RCC 7860 (cell line): ENCODE measurements around the gene GZMM.

Source experiments
- DNase-seq: peaks from one replicate; pipeline ENCODE4 v3.0.0-alpha.2; 2015; ENCODE audit warnings: low spot score
- FAIRE-seq: peaks from 2 replicates; lab custom pipeline; 2012; peaks lifted over from hg19 to GRCh38; lab: Jason Lieb, UNC

GZMM gene

DNA sequence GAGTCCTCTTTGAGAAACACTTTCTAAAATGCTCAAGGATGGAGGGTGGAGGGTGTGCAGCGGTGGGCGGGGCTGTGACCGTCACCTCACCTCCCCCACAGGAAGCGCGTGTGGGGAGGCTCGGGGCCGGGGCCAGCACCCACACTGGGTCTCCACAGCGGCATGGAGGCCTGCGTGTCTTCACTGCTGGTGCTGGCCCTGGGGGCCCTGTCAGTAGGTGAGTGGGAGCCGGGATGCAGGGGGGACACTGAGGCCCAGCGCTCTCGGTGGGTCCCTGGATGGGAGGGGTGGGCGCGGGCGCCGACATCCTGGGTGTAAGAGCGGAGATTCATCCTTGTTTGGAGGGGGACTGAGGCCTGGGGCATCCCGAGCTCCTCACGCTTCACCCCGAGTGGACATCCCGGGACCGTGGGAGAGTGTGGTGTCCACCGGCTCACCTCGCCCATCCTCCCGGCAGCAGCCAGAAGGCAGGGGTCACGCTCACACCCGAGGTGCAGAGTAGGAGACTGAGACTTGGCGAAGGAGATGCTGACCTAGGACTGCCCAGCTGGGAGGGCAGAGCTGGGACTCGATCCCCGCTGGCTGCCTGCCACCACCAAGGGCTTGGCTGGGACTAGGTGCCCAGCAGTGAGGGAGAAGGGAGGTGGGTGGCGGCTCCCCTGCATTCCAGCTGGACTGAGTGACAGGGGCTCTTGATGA lies at the start of gene GZMM:
Gene GZMM (plus strand): TSS at position 144 of the 699 bp plus-strand sequence. CDS start 19 bp downstream, at position 163.
- DNase-seq (no peak), FAIRE-seq (no peak)

DNA sequence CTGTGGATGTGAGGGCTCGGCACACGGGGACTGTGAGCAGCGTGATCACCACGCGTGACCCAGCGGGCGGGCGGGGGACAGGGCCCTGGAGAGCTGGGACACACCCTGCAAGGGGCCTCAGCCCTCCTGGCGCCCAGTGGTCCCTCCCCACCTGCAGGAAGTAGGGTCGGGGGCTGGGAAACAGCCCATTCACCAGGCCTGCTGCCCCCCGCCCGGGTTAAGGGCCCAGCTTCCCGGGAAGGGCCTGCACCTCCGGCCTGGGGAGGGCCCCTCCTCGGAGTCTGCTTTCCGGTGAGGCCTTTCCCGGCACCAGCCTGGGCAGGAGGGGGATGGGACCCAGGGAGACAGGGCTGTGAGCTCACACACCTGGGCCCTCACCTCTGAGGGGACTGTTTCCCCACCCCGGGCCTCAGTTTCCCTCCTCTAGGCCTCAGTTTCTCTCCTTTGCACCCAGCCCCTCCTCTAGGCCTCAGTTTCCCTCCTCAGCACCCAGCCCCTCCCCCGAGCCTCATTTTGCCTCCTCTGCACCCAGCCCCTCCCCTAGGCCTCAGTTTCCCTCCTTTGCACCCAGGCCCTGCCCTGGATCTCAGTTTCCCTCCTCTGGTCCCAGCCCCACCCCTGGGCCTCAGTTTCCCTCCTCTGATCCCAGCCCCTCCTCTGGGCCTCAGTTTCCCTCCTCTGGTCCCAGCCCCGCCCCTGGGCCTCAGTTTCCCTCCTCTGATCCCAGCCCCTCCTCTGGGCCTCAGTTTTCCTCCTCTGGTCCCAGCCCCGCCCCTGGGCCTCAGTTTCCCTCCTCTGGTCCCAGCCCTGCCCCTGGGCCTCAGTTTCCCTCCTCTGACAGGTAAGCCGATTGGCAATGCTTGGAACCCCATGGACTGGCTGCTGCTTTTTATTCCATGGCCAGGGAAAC lies 49.4 kb upstream of the GZMM start:
- DNase-seq (no peak), FAIRE-seq (no peak)

DNA sequence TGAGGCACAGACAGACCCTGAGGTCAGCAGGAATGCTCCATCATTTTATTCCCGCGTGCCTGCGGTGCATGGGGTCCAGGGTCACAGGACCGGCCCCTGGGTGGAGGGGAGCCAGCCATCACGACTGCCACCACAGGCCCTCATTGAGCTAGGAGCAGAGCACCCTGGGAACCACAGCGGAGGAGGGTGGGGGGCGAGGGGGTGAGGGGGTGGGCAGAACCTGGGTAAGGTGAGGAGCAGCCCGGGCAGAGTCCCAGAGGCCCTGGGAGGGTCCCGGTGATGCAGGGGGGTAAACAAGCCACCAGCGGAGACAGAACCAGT lies 48.8 kb upstream of the GZMM start:
- FAIRE-seq (no peak), DNase-seq (no peak)

DNA sequence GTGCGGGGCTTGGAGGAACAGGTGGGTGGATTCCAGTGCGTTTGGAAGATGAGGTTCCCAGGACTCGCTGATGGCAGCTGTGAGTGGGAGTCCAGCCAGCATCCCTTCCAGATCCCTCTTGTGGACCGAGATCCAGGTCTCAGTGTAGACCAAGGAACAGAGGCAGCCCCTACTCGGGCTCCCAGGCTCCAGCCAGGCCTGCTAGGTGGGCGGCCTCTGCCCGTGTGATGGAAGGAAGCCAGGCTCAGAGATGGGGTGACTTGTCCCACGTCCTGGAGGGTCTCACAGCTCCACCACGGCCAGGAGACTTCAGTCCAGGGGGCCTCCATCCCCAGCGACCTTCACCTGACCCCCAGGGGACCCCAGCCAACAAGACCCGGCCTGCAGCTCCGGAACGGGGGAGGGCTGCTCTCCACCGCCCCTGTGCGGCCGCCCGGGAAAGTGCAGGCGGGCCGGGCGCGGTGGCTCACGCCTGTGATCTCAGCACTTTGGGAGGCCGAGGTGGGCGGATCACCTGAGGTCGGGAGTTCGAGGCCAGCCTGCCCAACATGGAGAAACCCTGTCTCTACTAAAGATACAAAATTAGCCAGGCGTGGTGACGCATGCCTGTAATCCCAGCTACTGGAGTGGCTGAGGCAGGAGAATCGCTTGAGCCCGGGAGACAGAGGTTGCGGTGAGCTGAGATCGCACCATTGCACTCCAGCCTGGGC lies 48.3 kb upstream of the GZMM start:
- no peak for FAIRE-seq

DNA sequence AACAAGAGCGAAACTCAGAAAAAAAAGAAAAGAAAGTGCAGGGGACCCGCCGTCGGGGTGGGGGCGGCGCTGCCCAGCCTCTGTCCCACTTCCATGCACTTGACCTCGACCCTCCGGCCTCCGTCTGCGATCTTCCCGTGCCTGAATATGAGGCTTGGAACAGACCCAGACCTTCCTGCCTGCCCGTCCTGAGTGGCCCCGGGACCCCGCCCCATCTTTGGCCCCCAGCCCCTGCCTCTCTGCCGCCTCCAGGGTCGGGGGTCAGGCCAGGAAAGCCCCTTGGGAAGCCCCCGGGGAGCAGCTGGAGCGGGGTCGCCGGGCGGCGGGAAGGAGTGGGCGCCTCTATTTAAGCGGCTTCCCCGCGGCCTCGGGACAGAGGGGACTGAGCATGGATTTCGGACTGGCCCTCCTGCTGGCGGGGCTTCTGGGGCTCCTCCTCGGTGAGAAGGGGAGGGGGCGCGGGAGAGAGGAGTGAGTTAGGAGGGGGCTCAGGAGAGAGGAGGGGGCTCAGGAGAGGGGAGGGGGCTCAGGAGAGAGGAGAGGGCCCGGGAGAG lies 47.7 kb upstream of the GZMM start, which contains the start of gene MADCAM1:
Gene MADCAM1 (plus strand): TSS at position 375 of the 554 bp plus-strand sequence. CDS start 14 bp downstream, at position 389.
- FAIRE-seq (no peak), DNase-seq (no peak)

More for the DNA sequence above, 48.3 kb upstream of the GZMM start:
- no peak for DNase-seq

DNA sequence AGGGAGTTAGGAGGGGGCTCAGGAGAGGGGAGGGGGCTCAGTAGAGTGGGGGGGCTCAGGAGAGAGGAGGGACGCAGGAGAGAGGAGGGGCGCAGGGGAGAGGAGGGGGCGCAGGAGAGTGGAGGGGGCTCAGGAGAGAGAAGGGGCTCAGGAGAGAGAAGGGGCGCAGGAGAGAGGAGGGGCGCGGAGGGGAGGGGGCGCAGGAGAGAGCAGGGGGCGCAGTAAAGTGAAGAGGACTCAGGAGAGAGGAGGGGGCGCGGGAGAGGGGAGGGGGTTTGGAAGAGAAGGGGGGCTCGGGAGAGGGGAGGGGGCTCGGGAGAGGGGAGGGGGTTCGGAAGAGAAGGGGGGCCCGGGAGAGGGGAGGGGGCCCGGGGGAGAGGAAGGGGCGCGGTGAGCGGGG lies 46.9 kb upstream of the GZMM start:
- DNase-seq (no peak), FAIRE-seq (no peak)

DNA sequence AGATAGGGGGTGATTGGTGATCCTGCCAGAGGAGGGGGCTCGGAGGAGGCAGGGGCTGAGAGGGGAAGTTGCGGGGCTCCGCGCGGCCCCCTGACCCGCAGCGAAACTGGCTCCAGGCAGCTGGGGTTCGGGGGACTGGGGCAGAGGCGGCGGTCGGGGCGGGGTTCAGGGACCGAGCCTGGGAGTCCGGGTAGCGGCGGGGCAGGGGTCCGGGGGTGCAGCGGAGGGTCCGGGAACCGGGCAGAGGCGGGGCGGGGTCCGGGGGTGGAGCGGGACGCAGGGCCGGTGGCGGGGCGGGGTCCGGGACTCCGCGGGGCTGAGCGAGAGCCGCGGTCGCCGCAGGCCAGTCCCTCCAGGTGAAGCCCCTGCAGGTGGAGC lies 46.4 kb upstream of the GZMM start:
- no peak for DNase-seq
- FAIRE-seq = no peak

DNA sequence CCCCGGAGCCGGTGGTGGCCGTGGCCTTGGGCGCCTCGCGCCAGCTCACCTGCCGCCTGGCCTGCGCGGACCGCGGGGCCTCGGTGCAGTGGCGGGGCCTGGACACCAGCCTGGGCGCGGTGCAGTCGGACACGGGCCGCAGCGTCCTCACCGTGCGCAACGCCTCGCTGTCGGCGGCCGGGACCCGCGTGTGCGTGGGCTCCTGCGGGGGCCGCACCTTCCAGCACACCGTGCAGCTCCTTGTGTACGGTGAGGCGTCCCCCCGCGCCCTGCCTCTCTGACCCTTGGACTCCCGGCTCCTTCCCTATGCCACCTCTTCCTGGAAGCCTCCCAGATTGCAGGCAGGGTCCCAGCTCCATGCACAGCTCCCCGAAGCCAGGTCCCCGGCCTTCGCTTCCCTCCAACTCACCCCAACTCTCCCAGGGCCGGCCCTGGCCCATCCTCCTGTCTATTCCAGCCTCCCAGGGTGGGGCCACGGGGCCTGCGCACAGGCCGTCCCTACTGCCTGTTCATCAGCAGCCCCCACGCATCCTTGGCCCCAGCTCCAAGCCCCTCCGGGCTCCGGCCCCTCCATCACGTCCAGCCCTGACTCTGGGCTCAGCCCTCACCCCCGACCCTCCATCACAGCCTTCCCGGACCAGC lies 45.9 kb upstream of the GZMM start:
- FAIRE-seq = no peak
- DNase-seq = no peak

DNA sequence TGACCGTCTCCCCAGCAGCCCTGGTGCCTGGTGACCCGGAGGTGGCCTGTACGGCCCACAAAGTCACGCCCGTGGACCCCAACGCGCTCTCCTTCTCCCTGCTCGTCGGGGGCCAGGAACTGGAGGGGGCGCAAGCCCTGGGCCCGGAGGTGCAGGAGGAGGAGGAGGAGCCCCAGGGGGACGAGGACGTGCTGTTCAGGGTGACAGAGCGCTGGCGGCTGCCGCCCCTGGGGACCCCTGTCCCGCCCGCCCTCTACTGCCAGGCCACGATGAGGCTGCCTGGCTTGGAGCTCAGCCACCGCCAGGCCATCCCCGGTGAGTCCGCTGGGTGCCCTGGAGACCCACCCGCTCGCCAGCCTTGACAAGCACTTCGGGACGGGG lies 45.4 kb upstream of the GZMM start:
- DNase-seq (no peak), FAIRE-seq (no peak)

DNA sequence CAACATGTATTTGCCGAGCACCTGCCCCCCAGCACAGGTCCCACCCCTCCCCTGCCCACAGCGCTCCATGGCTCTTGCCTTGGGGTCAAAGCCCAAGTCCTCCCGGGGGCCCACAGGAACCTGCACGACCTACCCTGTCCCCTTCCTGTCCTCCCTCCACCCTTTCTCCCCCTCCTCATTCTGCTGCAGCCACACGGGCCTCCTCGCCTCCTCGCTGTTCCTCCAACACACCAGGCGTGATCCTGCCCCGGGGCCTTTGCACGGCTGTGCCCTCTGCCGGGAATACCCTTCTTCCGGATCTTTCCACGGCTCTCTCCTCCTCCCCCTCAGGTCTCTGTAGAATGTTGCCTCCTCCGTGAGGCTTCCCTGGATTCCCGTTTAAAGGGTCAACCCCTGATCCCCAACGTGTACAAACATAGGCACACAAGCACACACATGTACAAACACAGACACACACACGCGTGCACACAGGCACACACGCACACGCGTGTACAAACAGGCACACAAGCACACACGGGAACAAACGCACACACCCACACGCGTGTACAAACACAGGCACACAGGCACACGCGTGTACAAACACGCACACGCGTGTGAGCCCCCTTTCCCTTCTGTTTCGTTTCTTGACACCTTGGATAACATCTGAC lies 44.8 kb upstream of the GZMM start:
- DNase-seq (no peak), FAIRE-seq (no peak)

DNA sequence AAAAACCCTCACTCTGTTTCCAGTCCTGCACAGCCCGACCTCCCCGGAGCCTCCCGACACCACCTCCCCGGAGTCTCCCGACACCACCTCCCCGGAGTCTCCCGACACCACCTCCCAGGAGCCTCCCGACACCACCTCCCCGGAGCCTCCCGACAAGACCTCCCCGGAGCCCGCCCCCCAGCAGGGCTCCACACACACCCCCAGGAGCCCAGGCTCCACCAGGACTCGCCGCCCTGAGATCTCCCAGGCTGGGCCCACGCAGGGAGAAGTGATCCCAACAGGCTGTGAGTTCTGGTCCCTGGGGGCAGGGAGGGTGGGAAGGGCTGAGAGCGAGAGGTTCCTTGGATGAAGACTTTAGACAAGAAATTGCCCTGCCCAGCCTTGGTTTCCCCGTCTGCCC lies 42.2 kb upstream of the GZMM start:
- FAIRE-seq (no peak), DNase-seq (no peak)

DNA sequence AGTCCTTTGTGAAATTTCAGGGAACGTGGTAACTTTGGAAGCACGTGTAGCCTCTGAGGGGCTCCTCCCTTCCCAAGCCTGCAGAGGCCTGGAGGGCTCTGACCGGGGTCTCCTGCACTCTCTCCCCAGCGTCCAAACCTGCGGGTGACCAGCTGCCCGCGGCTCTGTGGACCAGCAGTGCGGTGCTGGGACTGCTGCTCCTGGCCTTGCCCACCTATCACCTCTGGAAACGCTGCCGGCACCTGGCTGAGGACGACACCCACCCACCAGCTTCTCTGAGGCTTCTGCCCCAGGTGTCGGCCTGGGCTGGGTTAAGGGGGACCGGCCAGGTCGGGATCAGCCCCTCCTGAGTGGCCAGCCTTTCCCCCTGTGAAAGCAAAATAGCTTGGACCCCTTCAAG lies 39.2 kb upstream of the GZMM start:
- no peak for FAIRE-seq

DNA sequence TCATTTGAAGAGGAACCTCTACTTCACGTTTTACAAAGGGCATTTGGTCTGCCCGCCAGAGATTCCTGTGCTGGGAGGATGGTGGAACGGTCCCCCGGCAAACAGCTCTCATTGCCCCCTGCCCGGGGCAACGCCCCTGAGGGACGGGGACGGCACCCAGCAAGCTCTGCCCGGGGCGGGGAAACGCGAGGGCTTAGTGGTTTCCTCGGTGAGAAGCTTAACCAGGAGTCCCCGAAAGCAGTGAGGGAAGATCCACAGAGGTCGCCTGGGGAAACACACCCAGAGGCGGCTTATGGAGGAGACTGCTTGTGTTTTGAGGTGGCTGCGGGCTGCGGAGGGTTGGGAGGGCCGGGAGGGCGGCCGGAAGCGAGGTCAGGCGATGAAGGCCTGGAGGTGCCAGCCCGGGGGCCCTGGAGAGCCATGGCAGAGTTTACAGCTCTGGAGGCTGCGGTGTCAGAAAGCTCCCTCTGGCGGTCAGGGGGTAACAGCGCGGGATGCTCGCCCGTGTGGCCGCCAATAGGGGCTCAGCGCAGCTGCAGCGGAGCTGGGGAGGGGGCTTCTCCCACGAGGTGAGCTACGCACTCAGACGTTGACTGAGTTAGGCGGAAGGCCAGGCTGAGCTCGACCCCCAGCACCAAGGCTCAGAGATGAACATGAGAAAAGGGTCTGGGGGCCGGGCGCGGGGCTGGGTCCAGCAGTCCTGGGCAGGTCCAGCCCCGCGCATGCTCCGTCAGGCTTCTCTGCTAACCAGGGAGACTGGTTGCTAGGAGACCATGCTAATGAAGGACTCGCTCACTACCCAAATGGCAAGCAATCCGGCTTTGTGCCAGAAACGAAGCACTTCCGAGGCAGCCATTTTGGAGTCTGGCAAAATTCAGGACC lies 37.2 kb upstream of the GZMM start:
- DNase-seq (peak; percentile 98), FAIRE-seq (no peak)

More for the DNA sequence above, 39.2 kb upstream of the GZMM start:
- no peak for DNase-seq

DNA sequence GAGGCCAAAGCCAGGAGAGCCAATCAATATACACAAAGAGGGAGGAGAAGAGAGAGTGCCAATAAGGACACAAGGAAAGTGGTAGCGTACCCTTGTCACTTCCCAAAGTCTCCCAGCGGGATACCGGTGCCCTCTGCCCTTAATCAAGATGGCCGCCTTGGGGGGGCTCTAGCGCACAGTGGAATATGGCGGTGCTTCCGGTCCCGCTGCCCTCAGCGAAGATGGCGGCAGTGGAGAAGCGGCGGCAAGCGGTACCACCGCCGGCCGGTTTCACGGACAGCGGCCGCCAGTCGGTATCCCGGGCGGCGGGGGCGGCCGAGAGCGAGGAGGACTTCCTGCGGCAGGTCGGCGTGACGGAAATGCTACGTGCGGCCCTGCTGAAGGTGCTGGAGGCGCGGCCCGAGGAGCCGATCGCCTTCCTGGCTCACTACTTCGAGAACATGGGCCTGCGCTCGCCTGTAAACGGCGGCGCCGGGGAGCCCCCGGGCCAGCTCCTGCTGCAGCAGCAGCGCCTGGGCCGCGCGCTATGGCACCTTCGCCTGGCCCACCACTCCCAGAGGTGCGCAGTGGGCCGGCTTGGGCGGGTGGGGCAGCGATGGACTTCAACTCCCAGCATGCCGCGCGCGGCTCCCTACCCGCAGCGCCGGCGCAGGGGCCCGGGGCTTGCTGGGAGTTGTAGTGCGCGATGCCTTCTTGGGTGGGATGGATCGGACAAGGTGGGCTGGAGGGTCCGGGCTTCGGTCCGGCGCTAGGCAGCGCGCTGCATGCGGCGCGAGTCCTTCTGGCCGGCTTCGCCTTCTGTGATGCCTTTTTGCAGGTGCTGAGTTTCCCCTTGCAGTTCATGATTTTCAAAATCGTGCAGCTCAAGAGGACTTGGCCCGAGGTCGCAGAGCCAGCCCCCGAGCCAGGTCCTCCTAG lies 36.3 kb upstream of the GZMM start, which contains the start of gene TPGS1:
Gene TPGS1 (plus strand): TSS at position 212 of the 918 bp plus-strand sequence. CDS start 10 bp downstream, at position 222.
- DNase-seq = peak; percentile 60
- FAIRE-seq = peak; percentile 92

DNA sequence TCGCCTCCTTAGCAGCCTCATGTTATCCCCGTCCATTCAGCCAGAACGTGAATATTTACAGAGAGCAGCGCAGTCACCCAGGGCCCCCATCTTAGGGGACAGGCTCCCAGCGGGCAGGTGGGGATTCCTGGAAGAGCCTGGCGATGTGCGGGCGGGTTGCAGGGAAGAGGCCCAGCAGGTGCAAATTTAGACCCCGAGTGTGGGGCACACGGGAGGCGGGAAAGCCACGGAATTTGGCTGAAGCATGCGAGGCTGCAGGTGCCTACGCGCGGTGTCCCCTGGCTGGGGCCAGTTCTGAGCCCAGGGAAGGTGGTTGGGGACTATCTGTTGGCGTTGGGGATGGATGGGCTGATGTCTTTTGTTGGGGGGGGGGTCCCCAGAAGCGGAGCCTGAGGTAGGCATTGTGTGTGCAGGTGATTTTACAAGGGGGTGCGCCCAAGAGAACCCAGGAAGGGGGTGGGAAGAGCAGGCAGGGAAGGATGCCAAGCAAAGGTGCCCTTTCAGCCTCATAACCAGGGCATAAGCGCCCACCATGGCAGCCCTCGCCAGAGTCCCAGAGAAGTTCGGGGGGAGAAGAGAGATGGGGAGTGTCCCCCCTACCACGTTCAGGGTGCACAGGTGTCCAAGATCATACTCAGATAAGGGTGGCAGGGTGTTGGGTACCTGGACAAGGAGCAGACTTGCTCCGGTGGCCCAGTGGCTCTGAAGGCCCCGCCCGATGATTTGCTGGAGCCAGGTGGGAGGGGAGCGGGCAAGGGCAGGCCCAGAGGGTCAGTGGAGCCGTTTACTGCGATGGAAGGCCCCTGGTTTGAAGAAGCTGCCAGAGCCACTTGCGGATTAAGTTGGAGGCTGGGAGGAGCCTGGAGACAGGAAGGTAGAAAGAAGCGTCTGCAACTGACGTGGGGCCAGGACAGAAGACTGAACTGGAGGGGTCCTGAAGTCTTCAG lies 35.4 kb upstream of the GZMM start:
- DNase-seq = no peak
- FAIRE-seq = no peak

DNA sequence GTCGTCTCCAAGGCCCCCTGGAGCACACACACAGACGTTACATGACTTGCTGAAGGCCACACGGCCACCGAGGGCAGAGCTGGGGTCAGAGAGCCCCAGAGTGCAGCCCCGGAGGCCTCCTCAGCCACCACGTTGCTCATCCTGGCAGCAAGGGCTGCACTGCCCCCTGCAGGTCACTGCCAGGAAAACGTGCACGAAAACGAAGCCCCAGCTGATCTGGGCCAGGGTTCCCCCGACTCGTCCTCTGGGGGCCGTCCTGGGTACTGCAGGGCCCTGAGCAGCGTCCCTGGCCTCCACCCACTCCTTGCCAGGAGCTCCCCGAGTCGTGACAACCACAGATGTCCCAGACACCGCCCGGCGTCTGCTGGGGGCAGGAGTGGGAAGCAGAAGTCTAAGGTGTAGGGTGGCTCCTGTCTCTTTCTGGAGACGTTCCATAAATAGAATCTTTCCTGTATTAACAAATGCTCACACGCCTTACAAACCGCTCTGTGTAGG lies 33.2 kb upstream of the GZMM start:
- FAIRE-seq = no peak

More for the DNA sequence above, 33.2 kb upstream of the GZMM start:
- peak; percentile 67 for DNase-seq
